DOHH2 (cell line): ENCODE data around the gene TRIP10.

Source experiments
- CTCF ChIP-seq: fragments of 200-600 bp; sonication (generic); IDR thresholded peaks from one replicate; pipeline ENCODE4 v1.5.1; 2014; ENCODE audit warnings: antibody characterized with exemption, mild to moderate bottlenecking, low read depth, low read length; ENCODE audit not compliant: poor library complexity, severe bottlenecking
- EZH2phosphoT487 ChIP-seq: fragments of 200-600 bp; sonication (generic); IDR thresholded peaks from 2 replicates; pipeline ENCODE4 v1.6.1; 2017; ENCODE audit warnings: borderline replicate concordance, mild to moderate bottlenecking, antibody characterized with exemption, low read length, moderate library complexity, mixed read lengths

GRCh38 chr19:6737284-6737872 is 2.1 kb upstream of the TRIP10 start, which contains the start of gene GPR108:
- TF ChIP-seq CTCF, result no peak
- TF ChIP-seq EZH2phosphoT487, result no peak
